Stimulated activated CD4-positive, alpha-beta T cell treated with anti-CD3 and anti-CD28 coated beads, Interleukin-4, amount 100 ng/mL, for 24 hours (primary cell): ENCODE measurements around the gene ZBTB2.
"Not testable (repeated sequence)": the region's sequence is repeated elsewhere in the genome, so short reads cannot be mapped to it uniquely, and the experiment has no call there.

Source experiments
- DNase-seq: peaks from one replicate; pipeline ENCODE4 v3.0.0-alpha.2; 2020

ZBTB2 gene

DNA sequence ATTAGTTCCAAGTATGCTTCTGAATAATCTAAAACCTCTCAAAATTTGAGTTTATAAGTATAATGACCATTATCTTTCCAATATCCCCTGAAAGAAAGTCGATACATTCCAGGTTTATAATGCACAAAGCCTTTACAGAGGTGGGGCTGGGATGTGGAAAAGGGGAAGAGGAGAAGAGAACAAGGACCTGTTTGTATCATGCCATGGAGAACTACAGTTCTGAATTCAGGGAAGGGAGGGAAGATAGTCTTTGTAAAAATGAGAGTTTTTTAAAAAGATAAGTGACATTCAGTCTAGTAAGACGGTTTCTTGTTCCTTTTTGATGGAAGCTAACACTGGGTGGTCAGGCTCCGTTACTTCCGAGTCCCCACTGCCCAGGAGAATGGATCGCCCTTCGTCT is 26.1 kb downstream of the ZBTB2 start:
- DNase-seq = no peak

DNA sequence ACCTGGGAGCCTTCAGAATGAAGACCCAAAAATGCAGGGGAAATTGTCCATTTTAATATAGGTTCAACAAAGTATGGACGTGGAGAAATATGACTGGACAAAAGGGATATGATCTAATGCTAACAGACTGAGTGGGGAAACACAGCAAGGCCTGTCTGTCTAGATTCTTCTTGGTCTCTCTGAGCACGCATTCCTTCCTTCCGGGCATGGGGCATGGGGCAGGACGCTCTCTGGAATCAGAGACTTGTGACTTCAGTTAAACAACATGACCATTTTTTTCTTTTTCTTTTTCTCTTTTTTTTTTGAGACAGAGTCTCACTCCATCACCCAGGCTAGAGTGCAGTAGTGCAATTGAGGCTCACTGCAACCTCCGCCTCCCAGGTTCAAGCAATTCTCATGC is 31.9 kb downstream of the ZBTB2 start:
- no peak for DNase-seq

DNA sequence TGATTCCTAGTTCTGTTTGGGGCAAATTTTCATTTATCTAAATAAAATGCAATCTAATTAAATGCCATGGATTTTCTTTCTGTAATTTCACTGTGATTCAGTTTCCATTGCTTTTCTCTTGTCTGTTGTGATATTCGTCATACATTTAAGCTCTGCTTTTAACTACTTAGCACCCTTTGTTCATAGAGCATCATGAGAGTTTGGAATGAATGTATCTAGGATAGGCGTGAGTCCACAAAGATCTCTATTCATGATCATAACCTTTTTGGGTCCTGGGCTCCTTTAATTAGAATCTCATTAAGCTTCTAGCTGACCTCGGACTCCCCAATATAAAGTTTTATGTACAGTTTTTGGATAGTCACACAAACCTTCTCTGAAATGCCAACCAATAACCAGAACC is 32.9 kb downstream of the ZBTB2 start:
- no peak for DNase-seq

DNA sequence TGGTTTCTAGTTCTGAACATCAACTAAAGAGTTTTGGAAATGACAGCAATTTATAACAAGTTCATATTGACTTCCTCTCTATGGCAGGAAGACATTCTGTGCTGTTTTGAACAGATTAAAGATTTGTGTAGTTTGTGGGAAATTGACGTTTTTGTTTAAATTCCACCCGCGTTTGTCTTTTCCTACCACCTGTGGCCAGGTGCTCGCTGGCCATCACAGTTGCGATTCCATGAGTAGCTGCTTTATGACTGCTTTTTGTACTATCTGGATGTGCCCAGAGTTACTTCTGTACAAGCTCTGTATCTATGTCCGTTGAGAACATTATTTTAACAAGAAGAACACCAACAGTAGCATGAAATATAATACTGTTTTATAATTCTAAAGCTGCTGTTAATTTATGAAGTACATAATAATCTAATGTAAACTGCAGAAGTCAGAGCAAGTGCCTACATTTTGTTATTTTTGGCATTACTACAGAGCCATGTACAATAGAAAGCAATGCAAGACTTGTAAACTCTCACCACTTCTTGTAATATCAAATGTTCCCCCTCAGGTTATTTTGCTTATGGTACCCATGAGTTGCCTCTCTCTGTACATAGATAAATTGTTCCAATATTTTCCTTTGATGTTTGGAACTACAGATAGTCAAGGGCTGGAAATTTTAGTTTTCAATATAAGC is 33.5 kb downstream of the ZBTB2 start:
- DNase-seq = no peak

DNA sequence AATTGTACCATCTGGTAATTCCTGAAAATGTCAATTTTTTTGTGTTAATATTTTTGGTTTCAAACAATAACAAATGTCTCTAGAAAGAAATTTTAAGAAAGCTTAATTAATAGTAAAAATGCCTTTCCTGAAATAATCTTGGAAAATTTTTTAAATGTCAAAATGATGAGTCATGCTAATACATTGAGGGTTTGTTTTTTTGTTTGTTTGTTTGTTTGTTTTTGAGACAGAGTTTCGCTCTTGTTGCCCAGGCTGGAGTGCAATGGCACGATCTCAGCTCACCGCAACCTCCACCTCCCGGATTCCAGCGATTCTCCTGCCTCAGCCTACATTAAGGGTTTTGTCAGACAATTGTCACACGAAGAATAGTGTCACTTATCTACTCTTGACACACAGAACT is 34.4 kb downstream of the ZBTB2 start:
- DNase-seq = not testable (repeated sequence)

DNA sequence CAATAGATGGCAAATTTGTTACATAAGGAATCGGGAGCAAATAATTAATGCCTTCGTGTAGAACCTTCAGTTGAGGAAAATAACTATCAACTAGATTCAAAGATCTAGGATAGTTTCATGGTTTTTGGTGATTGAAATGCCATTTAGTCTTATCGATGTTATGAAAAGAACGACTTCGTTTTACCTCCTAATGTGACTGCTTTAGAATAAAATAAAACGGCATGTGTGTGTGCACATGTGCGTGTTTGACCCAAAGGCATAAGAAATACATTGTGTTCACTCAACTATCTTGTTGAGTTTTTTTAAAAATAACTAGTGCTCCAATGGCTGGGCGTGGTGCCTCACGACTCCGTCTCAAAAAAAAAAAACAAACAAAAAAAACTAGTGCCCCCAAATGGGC is 37.6 kb downstream of the ZBTB2 start:
- no peak for DNase-seq

DNA sequence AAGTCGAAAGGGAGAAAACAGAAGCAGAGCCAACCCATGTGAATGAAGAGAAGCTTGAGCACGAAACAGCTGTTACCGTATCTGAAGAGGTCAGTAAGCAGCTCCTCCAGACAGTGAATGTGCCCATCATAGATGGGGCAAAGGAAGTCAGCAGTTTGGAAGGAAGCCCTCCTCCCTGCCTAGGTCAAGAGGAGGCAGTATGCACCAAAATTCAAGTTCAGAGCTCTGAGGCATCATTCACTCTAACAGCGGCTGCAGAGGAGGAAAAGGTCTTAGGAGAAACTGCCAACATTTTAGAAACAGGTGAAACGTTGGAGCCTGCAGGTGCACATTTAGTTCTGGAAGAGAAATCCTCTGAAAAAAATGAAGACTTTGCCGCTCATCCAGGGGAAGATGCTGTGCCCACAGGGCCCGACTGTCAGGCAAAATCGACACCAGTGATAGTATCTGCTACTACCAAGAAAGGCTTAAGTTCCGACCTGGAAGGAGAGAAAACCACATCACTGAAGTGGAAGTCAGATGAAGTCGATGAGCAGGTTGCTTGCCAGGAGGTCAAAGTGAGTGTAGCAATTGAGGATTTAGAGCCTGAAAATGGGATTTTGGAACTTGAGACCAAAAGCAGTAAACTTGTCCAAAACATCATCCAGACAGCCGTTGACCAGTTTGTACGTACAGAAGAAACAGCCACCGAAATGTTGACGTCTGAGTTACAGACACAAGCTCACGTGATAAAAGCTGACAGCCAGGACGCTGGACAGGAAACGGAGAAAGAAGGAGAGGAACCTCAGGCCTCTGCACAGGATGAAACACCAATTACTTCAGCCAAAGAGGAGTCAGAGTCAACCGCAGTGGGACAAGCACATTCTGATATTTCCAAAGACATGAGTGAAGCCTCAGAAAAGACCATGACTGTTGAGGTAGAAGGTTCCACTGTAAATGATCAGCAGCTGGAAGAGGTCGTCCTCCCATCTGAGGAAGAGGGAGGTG is 38.7 kb downstream of the ZBTB2 start:
- DNase-seq = no peak

DNA sequence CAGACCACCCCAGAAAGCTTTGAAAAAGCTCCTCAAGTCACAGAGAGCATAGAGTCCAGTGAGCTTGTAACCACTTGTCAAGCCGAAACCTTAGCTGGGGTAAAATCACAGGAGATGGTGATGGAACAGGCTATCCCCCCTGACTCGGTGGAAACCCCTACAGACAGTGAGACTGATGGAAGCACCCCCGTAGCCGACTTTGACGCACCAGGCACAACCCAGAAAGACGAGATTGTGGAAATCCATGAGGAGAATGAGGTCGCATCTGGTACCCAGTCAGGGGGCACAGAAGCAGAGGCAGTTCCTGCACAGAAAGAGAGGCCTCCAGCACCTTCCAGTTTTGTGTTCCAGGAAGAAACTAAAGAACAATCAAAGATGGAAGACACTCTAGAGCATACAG is 39.6 kb downstream of the ZBTB2 start:
- no peak for DNase-seq

DNA sequence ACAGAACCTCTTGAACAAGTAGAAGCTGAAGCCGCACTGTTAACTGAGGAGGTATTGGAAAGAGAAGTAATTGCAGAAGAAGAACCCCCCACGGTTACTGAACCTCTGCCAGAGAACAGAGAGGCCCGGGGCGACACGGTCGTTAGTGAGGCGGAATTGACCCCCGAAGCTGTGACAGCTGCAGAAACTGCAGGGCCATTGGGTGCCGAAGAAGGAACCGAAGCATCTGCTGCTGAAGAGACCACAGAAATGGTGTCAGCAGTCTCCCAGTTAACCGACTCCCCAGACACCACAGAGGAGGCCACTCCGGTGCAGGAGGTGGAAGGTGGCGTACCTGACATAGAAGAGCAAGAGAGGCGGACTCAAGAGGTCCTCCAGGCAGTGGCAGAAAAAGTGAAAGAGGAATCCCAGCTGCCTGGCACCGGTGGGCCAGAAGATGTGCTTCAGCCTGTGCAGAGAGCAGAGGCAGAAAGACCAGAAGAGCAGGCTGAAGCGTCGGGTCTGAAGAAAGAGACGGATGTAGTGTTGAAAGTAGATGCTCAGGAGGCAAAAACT is 40.1 kb downstream of the ZBTB2 start:
- DNase-seq = no peak

DNA sequence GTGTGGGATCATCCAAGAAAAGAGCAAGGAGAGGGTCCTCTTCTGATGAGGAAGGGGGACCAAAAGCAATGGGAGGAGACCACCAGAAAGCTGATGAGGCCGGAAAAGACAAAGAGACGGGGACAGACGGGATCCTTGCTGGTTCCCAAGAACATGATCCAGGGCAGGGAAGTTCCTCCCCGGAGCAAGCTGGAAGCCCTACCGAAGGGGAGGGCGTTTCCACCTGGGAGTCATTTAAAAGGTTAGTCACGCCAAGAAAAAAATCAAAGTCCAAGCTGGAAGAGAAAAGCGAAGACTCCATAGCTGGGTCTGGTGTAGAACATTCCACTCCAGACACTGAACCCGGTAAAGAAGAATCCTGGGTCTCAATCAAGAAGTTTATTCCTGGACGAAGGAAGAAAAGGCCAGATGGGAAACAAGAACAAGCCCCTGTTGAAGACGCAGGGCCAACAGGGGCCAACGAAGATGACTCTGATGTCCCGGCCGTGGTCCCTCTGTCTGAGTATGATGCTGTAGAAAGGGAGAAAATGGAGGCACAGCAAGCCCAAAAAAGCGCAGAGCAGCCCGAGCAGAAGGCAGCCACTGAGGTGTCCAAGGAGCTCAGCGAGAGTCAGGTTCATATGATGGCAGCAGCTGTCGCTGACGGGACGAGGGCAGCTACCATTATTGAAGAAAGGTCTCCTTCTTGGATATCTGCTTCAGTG is 40.8 kb downstream of the ZBTB2 start:
- no peak for DNase-seq

DNA sequence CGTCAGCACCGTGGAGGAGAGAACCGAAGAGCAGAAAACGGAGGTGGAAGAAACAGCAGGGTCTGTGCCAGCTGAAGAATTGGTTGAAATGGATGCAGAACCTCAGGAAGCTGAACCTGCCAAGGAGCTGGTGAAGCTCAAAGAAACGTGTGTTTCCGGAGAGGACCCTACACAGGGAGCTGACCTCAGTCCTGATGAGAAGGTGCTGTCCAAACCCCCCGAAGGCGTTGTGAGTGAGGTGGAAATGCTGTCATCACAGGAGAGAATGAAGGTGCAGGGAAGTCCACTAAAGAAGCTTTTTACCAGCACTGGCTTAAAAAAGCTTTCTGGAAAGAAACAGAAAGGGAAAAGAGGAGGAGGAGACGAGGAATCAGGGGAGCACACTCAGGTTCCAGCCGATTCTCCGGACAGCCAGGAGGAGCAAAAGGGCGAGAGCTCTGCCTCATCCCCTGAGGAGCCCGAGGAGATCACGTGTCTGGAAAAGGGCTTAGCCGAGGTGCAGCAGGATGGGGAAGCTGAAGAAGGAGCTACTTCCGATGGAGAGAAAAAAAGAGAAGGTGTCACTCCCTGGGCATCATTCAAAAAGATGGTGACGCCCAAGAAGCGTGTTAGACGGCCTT is 41.6 kb downstream of the ZBTB2 start:
- no peak for DNase-seq

DNA sequence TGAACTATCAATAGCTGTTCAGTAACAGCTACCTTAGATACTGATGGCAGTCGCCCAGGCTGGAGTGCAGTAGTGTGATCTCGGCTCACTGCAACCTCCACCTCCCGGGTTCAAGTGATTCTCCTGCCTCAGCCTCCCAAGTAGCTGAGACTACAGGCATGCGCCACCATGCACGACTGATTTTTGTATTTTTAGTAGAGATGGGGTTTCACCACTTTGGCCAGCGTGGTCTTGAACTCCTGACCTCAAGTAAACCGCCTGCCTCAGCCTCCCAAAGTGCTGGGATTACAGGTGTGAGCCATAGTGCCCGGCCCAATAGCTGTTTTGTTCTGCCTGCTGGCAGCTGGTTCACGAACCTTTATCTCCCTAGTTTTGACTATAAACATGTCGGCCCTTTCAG is 48.6 kb downstream of the ZBTB2 start:
- not testable (repeated sequence) for DNase-seq

DNA sequence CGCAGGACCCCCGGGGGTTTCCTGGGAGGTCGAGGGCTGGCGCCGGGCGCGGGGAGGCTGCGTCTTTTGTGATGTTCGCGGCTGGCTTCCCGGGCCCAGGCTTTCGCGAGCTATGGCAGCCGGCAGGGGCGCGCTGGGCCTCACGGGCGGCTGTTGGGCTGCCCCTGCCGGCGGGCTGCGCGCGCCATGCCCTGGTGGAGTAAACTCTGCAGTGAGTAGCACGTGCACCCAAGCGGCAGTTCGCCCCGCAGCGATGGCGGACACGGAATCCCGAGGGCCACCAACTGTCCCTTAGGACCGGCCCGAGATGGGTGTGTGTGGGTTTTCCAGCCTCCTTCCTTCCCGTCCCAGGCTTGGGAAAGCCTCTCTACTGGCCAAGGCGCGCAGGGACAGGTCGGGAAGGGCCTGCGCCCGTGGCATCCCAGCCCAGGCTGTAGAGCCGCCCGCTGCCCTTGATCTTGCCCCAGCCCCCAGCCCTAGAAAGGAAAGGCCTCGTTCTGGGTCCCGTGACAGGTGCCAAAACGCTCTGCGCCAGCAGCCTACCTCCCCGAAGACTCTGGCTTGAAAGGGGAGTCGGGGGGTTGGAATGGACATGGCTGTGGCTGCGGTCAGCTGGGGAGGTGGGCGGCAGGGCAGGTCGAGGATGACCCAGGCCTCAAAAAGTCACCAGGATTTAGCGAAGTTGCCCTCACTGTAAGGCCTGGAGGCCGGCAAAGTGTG is 49.7 kb downstream of the ZBTB2 start:
- no peak for DNase-seq

DNA sequence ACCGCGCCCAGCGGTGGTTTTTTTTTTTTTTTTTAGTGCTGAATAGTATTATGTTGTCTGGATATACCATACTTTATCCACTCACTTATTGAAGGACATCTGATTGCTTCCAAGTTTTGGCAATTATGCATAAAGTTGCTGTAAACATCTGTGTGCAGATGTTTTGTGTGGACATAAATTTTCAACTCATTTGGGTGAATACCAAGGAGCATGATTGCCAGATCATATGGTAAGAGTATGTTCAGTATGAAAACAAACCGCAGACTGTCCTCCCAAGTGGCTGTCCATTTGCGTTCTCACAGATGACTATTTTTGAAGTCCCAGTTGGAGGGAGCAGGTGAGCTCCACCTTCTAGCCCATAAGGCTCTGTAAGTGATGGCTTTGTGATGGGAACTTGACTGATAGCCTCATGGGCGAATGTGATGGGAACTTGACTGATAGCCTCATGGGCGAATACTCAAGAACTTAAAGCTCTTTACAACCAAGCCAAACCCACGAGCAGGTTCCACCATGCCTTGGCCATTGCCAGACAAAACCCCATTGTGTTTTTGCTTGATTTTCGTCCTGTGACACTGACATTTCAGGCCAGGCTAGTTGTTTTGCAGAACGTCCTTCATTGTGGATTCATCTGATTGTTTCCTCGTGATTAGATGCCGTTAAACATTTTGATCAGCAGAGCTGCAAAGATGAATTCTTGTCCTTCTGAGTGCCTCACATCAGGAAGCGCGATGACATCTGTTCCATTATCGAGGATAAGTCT is 51.0 kb downstream of the ZBTB2 start:
- no peak for DNase-seq

DNA sequence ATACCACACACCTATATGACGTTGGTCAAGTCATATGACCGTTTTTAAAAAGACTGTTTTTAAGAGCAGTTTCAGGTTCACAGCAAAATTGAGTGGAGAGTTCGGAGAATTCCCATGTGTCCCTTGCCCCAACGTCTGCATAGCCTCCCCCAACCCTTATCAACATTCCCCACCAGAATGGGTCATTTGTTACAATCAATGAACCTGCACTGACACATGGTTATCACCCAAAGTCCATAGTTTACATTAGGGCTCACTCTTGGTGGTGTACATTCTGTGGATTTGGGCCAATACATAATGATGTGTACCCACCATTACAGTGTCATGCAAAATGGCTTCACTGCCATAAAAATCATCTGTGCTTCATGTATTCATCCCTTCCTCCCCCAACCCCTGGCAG is 52.0 kb downstream of the ZBTB2 start:
- DNase-seq = no peak

DNA sequence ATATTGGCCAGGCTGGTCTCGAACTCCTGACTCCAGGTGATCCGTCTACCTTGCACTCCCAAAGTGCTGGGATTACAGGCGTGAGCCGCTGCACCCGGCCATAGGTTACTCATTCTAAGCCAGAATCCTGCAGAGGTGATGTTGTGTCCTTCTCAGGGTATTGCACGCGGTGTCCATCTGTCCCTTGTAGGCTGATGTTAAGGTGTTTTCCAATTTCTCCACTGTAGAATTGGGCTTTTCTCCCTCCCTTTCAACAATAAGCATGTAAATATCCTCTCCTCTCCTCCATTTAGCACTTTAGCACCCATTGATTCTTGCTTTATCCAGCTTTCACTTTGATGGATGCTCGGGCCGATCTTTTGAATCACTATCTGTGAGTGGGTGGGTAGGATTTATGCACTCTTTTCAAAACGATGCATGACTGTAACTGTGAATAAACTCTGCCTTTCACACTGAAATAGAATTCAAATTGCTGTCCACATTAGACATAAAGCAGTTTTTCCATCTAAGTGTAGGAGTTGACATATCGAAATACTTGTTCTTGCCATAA is 52.6 kb downstream of the ZBTB2 start:
- DNase-seq = no peak

DNA sequence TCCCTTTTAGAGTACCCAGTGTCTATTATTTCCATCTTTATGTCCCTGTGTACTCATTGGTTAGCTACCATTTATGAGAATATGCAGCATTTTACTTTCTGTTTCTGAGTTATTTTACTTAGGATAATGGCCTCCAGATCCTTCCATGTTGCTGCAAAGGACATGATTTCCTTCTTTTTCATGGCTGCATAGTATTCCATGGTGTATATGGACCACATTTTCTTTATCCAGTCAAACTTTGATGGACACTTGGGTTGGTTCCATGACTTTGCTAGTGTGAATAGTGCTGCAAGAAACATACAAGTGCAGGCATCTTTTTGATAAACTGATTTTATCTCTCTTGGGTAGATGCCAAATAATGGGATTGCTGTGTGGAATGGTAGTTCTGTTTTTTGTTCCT is 55.4 kb downstream of the ZBTB2 start:
- no peak for DNase-seq

DNA sequence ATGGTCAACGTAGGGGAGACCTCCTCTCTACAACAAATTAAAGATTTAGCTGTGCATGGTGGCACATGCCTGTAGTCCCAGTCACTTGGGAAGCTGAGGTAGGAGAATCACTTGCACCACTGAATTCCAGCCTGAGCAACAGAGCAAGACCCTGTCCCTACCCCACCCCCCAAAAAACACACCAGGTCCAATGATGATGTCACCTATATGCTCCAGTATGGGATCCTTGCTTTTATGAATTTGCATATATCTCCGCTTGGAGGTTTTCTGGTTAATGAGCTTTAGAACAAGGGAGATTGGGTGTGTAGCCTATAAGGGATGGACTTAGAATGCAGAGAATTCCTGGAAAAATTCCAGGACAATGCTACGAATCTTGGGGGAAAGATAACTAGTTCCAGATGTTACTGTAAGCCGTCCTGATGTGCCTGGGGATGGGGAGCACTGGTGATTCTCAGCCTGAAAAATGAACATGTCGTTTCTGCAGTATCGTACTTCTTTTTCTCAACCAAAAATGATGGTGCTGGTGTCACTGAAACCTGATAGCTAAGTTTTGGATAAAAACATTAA is 61.1 kb downstream of the ZBTB2 start:
- DNase-seq = no peak

DNA sequence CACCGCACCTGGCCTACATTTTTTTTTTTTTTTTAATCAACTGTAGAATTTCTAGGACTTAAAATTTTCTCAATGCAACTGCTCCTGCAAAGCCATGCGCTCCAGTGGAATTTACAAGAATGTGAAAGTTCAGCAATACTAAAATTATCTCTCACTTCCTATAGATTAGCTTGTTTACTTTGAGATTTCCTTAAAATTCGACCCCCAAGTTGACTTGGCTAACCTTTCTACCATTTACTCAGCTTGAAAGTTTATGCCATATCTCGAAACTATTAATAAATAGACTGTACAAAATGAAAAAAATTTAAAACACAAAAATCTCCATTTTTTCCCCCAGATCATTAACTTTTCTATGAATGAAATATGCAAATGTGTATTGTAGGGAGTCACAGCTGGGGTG is 64.3 kb downstream of the ZBTB2 start:
- DNase-seq = no peak

DNA sequence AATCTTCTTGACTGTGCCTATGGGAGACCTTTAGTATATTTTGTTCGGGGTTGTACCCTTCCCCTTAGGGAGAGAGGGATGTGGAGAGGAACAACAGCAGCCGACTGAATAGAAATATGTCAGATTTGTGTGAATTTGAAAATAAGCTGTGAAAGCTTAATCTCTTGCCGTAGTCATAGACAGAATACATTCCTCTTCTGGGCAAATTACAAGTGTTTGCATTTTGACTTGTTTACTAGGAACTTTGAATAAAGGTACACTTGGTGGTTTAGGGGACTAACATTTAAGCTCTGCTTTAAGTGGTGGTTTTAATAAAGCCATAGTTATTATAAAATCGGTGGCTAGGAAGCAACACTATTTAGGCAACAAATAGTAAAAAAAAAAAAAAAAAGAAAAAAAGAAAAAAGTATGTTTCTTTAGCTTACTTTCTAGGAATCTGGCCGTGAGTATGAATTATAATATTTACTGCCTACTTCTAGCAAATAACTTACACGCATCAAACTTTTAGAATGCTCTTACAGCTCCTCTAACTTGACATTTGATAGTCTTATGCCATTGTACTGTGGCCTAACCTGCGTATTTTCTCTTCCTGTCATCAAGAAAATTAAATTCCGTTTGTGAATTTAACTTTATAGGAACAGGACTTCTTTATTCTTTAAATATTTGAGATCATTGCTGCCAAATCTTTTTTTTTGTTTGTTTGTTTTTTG is 65.1 kb downstream of the ZBTB2 start:
- no peak for DNase-seq
